Measurements from ENCODE around the gene FAM13A. TPM values are rescaled to one million over a fixed set of nuclear protein-coding genes. Genes with fewer than 3 reads are reported as not detected.

FAM13A gene
- total and polyA plus RNA-seq, 2 of the 13 experiments (the other 11 are each of a cell fraction or from before 2014, with no cell fraction given), result 1.2 to 36.2 TPM

DNA sequence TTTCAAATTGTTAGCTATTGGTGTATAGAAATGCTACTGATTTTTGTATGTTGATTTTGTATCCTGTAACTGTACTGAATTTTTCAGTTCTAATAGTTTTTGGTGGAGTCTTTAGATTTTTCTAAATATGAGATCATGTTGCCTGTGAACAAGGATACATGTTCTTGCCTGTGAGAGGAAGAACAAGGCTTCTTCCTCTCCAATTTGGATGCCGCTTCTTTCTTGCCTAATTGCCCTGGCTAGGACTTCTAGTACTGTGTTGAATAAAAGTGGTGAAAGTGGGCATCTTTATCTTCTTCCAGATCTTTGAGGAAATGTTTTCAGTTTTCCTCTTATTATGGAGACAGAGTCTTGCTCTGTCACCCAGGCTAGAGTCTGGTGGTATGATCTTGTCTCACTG lies 343.2 kb downstream of the FAM13A start (continued):
- no peak for TF ChIP-seq CENPBD1 (CRISPR knock-in tag; IDR thresholded peaks at IDR 0.05; ENCODE audit: borderline replicate concordance, low read depth)
- TF ChIP-seq, protein P1, sequence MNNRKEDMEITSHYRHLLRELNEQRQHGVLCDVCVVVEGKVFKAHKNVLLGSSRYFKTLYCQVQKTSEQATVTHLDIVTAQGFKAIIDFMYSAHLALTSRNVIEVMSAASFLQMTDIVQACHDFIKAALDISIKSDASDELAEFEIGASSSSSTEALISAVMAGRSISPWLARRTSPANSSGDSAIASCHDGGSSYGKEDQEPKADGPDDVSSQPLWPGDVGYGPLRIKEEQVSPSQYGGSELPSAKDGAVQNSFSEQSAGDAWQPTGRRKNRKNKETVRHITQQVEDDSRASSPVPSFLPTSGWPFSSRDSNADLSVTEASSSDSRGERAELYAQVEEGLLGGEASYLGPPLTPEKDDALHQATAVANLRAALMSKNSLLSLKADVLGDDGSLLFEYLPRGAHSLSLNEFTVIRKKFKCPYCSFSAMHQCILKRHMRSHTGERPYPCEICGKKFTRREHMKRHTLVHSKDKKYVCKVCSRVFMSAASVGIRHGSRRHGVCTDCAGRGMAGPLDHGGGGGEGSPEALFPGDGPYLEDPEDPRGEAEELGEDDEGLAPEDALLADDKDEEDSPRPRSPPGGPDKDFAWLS (CRISPR knock-in tag; IDR thresholded peaks at IDR 0.05; ENCODE audit: borderline replicate concordance), result no peak
- no peak for TF ChIP-seq FOXO4 (CRISPR knock-in tag; conservative IDR thresholded peaks at IDR 0.05)
- TF ChIP-seq ZBTB37 (CRISPR knock-in tag; IDR thresholded peaks at IDR 0.05), result no peak
- TF ChIP-seq NFAT5 (CRISPR knock-in tag; IDR thresholded peaks at IDR 0.05), result no peak
- TF ChIP-seq, protein P2, sequence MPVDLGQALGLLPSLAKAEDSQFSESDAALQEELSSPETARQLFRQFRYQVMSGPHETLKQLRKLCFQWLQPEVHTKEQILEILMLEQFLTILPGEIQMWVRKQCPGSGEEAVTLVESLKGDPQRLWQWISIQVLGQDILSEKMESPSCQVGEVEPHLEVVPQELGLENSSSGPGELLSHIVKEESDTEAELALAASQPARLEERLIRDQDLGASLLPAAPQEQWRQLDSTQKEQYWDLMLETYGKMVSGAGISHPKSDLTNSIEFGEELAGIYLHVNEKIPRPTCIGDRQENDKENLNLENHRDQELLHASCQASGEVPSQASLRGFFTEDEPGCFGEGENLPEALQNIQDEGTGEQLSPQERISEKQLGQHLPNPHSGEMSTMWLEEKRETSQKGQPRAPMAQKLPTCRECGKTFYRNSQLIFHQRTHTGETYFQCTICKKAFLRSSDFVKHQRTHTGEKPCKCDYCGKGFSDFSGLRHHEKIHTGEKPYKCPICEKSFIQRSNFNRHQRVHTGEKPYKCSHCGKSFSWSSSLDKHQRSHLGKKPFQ (CRISPR knock-in tag; IDR thresholded peaks at IDR 0.05; ENCODE audit: insufficient replicate concordance), result no peak
- TF ChIP-seq RBM22 (optimal IDR thresholded peaks at IDR 0.05; ENCODE audit: low read length), result no peak
- no peak for TF ChIP-seq STAT5B (CRISPR knock-in tag; IDR thresholded peaks at IDR 0.05)
- no peak for TF ChIP-seq NR1H2 (CRISPR knock-in tag; IDR thresholded peaks at IDR 0.05; ENCODE audit: borderline replicate concordance, low read depth)
- TF ChIP-seq ZNF33A (CRISPR knock-in tag; IDR thresholded peaks at IDR 0.05; ENCODE audit: borderline replicate concordance), result no peak
- no peak for TF ChIP-seq ZNF556 (CRISPR knock-in tag; IDR thresholded peaks at IDR 0.05; ENCODE audit: borderline replicate concordance)
